Endodermal cell (in vitro differentiated cells): ENCODE measurements around the gene CACNA1E. TPM values are rescaled to one million over a fixed set of nuclear protein-coding genes. Genes with fewer than 3 reads are reported as not detected.
"Not testable (repeated sequence)": the region's sequence is repeated elsewhere in the genome, so short reads cannot be mapped to it uniquely, and the experiment has no call there.

ENCODE experiments used
- DNase-seq: peaks from one replicate; pipeline ENCODE4 v3.0.0-alpha.2; 2017
- H3K27ac ChIP-seq: 2 replicates; pipeline ENCODE4 v1.5.1; 2013; ENCODE audit warnings: mild to moderate bottlenecking, low read depth, low read length, moderate library complexity
- H3K27me3 ChIP-seq: 2 replicates; pipeline ENCODE4 v1.6.1; 2013; ENCODE audit warnings: mild to moderate bottlenecking, low read length, moderate library complexity; ENCODE audit not compliant: insufficient read depth, control insufficient read depth, poor library complexity, severe bottlenecking
- H3K36me3 ChIP-seq: 2 replicates; pipeline ENCODE4 v1.7.0; 2013; ENCODE audit warnings: mild to moderate bottlenecking, low read length, moderate library complexity; ENCODE audit not compliant: control insufficient read depth, insufficient read depth
- H3K4me1 ChIP-seq: one replicate; pipeline ENCODE4 v1.7.0; 2013; ENCODE audit warnings: low read length; ENCODE audit not compliant: control insufficient read depth, insufficient read depth
- H3K4me3 ChIP-seq: 2 replicates; pipeline ENCODE4 v1.5.1; 2013; ENCODE audit warnings: mild to moderate bottlenecking, low read length, moderate library complexity
- H3K9ac ChIP-seq: 2 replicates; pipeline ENCODE4 v1.6.1; 2013; ENCODE audit warnings: mild to moderate bottlenecking, low read length, moderate library complexity; ENCODE audit not compliant: poor library complexity, severe bottlenecking; ENCODE audit errors: extremely low read depth
- H3K9me3 ChIP-seq: 2 replicates; pipeline ENCODE4 v1.6.1; 2013; ENCODE audit warnings: mild to moderate bottlenecking, low read length, moderate library complexity; ENCODE audit not compliant: control insufficient read depth
- H3K27ac Mint-ChIP-seq: 2 replicates; pipeline ENCODE4 v1.8.0; 2020; ENCODE audit warnings: mixed read lengths
- H3K27me3 Mint-ChIP-seq: 2 replicates; pipeline ENCODE4 v1.8.0; 2021; ENCODE audit warnings: mild to moderate bottlenecking, mixed read lengths; ENCODE audit not compliant: insufficient read depth
- H3K36me3 Mint-ChIP-seq: 2 replicates; pipeline ENCODE4 v1.8.0; 2020; ENCODE audit warnings: low read depth, mixed read lengths
- H3K4me1 Mint-ChIP-seq: 2 replicates; pipeline ENCODE4 v1.8.0; 2020; ENCODE audit warnings: mixed read lengths
- H3K4me3 Mint-ChIP-seq: 2 replicates; pipeline ENCODE4 v1.8.0; 2020; ENCODE audit warnings: mild to moderate bottlenecking, moderate library complexity, mixed read lengths
- H3K9me3 Mint-ChIP-seq: 2 replicates; pipeline ENCODE4 v1.8.0; 2020; ENCODE audit warnings: mild to moderate bottlenecking, mixed read lengths
- CTCF ChIP-seq: fragments of 200-600 bp; sonication (generic); conservative IDR thresholded peaks from 2 replicates; pipeline ENCODE4 v1.5.0; 2021; ENCODE audit warnings: antibody characterized with exemption, mild to moderate bottlenecking
- WGBS, 2 experiments: methylation state at CpG; one replicate each; pipeline versions ENCODE4 v1.1.5 to v1.1.7; 2013; ENCODE audit warnings: missing lambda C conversion rate in 2 of 2, mixed read lengths in 1 of 2; ENCODE audit not compliant: insufficient coverage in 1 of 2, insufficient read length in 1 of 2; 5-methylcytosine and 5-hydroxymethylcytosine counted together
- total RNA-seq, 2 donors: library from RNA; stranded (reverse); fragmentation: NEBNext Ultra II Directional in 1 of 2; extraction: Animal tissue kit (Norgen Biotek cat#: 25700) in 1 of 2; gene quantifications; 2 replicates in 1 of 2; 3 replicates in 1 of 2; pipeline ENCODE4 v1.2.1, GENCODE V29; 2021

The CACNA1E gene
- total RNA-seq, 2 donors from 2014 or later = 4.7 to 5.8 TPM

DNA sequence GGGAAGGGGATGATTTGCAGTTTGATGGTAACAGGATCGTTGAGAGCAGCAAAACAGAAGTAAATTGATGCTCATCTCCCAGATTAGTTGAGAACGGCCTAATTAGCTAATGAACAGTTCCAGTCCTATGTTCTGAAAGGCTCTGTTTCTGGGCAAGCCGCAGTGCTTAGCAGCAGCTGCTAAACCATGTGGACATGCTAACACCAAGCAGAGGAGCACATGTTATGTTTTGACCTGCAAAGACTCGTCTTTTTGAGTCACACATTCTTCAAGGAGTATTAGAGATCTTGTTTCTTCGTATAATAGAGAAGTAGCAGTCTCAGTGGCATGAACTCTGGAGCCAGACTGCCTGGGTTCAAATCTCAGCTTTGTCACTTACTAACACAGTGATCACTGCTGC lies 58.1 kb downstream of the CACNA1E start:
- DNase-seq = no peak
- H3K4me1 Mint-ChIP-seq = no peaks in the 10 kb centered on the region
- no peaks in the 10 kb centered on the region for H3K9me3 Mint-ChIP-seq
- Histone ChIP-seq H3K27ac (no peak overlapping the region), H3K4me3 (no peak overlapping the region), H3K9ac (no peak overlapping the region), H3K4me1 (no peaks in the 10 kb centered on the region), H3K36me3 (no peaks in the 10 kb centered on the region), H3K9me3 (no peaks in the 10 kb centered on the region), H3K27me3 (peaks cover 3% of the 10 kb centered on the region)
- H3K27me3 Mint-ChIP-seq = peaks cover 21% of the 10 kb centered on the region
- 92 to 93% methylated on average over 5 of the region's 5 CpGs for WGBS, 2 experiments
- no peak overlapping the region for H3K27ac Mint-ChIP-seq
- H3K36me3 Mint-ChIP-seq = no peaks in the 10 kb centered on the region
- TF ChIP-seq CTCF = no peak
- H3K4me3 Mint-ChIP-seq = no peak overlapping the region

DNA sequence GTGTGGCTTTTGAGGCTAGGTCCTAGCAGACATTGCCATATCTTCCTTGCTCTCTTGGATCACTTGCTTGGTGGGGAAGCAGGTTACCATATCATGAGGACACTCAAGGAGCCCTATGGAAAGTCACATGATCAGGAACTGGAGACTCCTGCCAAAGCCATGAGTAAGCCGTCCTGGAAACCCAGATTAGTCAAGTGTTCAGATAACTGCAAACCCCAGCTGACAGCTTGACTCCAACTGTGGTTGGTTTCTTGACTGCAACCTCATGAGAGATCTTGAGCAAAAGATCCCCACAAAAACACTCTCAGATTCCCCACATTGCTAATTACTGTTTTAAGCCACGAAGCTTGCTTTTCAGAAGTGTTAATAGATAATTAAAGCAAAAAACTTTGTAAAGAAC lies 58.6 kb downstream of the CACNA1E start:
- Mint-ChIP-seq H3K4me1 (no peaks in the 10 kb centered on the region), H3K36me3 (no peaks in the 10 kb centered on the region), H3K27ac (no peak overlapping the region), H3K9me3 (no peaks in the 10 kb centered on the region), H3K27me3 (peaks cover 21% of the 10 kb centered on the region), H3K4me3 (no peak overlapping the region)
- DNase-seq = no peak
- WGBS, 2 experiments = 78 to 88% methylated on average over 1 to 2 of the region's 2 CpGs
- Histone ChIP-seq H3K4me1 (no peaks in the 10 kb centered on the region), H3K9ac (no peak overlapping the region), H3K4me3 (no peak overlapping the region), H3K27ac (no peak overlapping the region), H3K36me3 (no peaks in the 10 kb centered on the region), H3K9me3 (no peaks in the 10 kb centered on the region), H3K27me3 (no peaks in the 10 kb centered on the region)
- TF ChIP-seq CTCF = no peak

DNA sequence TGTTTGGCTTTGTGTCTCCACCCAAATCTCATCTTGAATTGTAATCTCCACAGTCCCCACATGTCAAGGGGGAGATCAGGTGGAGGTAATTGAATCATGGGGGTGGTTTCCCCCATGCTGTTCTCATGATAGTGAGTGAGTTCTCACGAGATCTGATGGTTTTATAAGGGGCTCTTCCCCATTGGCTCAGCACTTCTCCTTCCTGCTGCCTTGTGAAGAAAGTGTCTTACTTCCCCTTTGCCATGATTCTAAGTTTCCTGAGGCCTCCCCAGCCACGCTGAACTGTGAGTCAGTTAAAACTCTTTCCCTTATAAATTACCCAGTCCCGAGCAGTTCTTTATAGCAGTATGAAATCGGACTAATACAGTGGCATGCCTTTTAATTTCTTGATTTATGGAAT lies 59.1 kb downstream of the CACNA1E start:
- H3K36me3 Mint-ChIP-seq, H3K4me3 ChIP-seq, H3K4me1 Mint-ChIP-seq, H3K4me1 ChIP-seq, H3K9ac ChIP-seq, H3K36me3 ChIP-seq, H3K27me3 ChIP-seq, DNase-seq, H3K9me3 ChIP-seq, H3K9me3 Mint-ChIP-seq, H3K4me3 Mint-ChIP-seq, H3K27ac ChIP-seq, H3K27ac Mint-ChIP-seq: not testable (repeated sequence)
- peaks cover 24% of the 10 kb centered on the region for H3K27me3 Mint-ChIP-seq
- 76 to 89% methylated on average over 3 to 4 of the region's 4 CpGs for WGBS, 2 experiments

DNA sequence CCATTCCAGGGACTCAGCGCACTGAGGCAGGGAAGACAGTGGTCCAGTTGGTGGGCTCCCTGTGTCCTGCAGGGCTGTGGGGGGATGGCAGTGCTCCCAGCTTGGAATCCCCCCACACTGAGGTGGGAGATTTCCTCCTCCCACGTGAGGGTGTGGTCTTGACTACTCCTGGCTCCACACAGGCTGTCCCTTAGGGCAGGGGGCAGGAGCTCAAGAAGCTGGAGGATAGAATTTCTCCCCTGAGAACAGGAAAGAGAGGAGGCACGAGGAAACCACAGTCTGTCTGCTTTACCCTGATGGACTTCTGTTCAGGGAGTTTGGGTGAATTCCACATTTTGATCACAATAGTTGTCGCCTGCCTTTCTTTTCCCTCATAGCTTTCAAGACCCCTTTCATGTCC lies 62.1 kb downstream of the CACNA1E start:
- H3K4me3 Mint-ChIP-seq = no peak overlapping the region
- Histone ChIP-seq H3K27ac (no peak overlapping the region), H3K4me3 (no peak overlapping the region), H3K9me3 (no peaks in the 10 kb centered on the region), H3K36me3 (no peaks in the 10 kb centered on the region), H3K27me3 (peaks cover 14% of the 10 kb centered on the region), H3K9ac (no peak overlapping the region), H3K4me1 (no peaks in the 10 kb centered on the region)
- 62 to 70% methylated on average over 3 to 4 of the region's 4 CpGs for WGBS, 2 experiments
- H3K27me3 Mint-ChIP-seq = peaks cover 31% of the 10 kb centered on the region
- H3K9me3 Mint-ChIP-seq = no peaks in the 10 kb centered on the region
- no peak for DNase-seq
- TF ChIP-seq CTCF = no peak
- H3K27ac Mint-ChIP-seq = no peak overlapping the region
- no peaks in the 10 kb centered on the region for H3K36me3 Mint-ChIP-seq
- no peaks in the 10 kb centered on the region for H3K4me1 Mint-ChIP-seq
